ENCODE results near the gene NCS1.

The NCS1 gene

GRCh38 chr9:130174920-130175321, 2.7 kb downstream of the NCS1 start:
- no peak for DNase-seq (ENCODE audit: low read depth in 3 of 3, low spot score in 1 of 3)

- DNase-seq (ENCODE audit: low read depth in 3 of 3, low spot score in 1 of 3): no peak
Measured at GRCh38 chr9:130175355-130175754, 3.2 kb downstream of the NCS1 start.

- DNase-seq (ENCODE audit: low read depth in 3 of 3, low spot score in 1 of 3): no peak
Measured at GRCh38 chr9:130176760-130177159, 4.6 kb downstream of the NCS1 start.

DNA sequence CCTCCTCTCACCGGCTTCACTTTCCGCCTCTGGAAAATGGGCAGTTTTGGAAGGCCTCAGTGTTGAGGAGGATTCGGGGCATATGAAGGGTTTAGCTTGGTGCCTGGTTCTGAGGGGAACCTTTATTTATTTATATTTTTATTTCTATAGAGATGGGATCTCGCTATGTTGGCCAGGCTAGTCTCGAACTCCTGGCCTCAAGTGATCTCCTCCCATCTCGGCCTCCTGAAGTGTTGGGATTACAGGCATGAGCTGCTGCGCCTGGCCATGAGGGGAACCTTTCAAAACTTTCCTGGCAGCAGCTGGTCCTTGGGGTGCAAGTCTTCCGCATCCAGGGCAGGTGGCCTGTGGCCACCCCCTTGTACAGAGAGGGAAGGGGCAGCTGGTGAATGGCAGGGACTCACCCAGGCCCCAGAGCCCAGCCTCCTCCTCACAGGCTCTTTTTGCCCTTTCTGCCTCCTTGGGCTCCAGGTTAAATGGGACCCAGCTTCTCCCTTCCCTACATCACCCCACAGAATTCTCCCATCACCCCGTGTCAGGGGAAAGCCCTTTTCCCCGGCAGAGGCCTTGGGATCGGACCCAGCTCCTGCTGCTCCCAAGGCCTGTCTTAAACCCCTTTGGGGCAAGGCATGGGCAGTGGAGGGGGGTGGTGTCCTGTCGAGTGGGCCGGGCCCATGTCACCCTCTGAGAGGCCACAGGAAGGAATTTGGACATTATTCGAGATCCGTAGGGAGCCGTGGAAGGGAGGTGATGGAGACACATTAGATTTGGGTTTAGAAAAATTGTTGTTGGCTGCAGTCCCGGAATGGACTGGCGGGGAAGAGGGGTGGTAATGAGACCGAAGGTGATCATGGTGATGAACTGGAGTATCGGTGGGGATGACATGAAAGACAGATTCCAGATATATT, 5.9 kb downstream of the NCS1 start:
- DNase-seq (ENCODE audit: low read depth in 3 of 3, low spot score in 1 of 3): no peak

- DNase-seq (ENCODE audit: low read depth in 3 of 3, low spot score in 1 of 3): no peak
Measured at GRCh38 chr9:130179331-130179907, 7.2 kb downstream of the NCS1 start.

DNA sequence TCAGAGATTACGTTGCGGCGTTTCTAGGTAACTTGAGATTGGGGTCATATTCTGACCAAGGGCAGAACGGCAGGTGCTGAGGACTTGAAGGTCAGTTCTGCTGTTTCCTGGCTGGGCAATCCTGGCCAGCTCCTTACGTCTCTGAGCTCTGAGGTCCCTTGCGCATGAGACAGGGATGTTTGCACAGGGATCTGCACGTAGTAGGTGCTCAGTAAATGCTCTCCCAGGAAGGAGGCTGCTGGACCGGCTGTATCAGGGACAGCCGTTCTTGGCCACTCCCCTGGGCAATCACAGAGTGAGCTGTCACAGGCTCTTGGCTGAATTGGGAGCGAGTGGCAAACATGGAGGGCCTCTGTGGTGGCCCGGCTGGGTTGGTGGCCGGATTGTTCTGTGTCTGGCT, 8.3 kb downstream of the NCS1 start:
- DNase-seq (ENCODE audit: low read depth in 3 of 3, low spot score in 1 of 3): no peak

DNA sequence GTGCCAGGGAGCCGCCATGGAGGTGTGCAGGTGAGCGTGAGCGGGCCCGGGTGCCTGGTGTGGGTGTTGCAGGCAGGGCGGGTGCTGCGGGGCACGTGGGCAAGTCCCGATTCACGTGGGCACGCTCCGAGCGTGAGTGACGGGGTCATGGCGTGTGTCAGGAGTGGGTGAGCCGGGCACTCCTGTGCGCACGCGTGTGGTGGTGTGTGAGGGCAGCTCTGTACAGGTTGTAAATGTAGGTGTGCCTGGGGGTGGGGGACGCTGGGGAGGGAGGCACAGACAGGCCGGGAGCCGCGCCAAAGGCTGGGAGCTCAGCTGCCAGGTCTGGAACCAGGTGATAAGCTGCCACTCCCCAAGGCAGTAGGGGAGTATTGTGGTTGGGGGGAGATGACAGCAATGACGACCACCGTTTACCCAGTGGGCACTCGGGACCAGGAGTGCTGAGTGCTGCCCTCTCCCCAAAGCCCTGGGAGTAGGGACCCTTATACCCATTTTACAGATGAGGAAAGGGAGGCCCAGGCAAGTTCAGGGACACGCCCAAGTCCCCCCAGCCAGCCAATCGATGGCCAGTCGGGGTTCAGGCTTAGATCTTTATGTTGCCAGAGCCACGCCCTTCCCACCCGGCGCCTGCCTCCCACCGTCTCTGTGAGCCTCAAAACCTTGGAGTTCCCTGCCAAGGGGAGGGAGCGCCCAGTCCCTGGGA, 9.6 kb downstream of the NCS1 start:
- no peak for DNase-seq (ENCODE audit: low read depth in 3 of 3, low spot score in 1 of 3)

DNA sequence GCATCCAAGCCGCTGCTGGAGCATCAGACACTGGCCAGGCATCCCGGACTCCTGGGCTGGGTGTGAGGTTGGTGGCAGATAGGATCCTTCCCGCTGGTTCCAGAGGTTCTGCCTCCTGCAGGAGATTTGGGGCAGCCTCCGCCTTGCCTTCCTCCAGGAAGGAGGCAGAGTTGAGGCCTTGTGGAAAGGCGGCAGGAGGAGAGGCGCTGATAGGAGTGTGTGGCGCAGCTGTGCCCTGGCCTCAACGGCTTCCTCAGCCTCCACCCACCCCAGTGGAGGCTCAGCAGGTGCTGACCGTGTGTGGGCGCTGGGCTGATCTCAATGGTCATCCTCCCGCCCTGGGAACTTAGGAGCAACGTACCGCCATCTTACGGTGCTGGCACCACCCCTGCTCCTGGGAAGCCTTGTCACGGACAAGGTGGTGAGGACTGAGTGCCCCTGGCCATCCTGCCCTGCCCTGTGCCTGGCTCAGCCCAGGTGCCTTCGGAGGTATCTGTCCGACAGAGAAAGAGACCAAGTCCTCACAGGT, 10.2 kb downstream of the NCS1 start:
- DNase-seq (ENCODE audit: low read depth in 3 of 3, low spot score in 1 of 3): no peak

GRCh38 chr9:130183133-130183762, 11.0 kb downstream of the NCS1 start:
- no peak for DNase-seq (ENCODE audit: low read depth in 3 of 3, low spot score in 1 of 3)

DNA sequence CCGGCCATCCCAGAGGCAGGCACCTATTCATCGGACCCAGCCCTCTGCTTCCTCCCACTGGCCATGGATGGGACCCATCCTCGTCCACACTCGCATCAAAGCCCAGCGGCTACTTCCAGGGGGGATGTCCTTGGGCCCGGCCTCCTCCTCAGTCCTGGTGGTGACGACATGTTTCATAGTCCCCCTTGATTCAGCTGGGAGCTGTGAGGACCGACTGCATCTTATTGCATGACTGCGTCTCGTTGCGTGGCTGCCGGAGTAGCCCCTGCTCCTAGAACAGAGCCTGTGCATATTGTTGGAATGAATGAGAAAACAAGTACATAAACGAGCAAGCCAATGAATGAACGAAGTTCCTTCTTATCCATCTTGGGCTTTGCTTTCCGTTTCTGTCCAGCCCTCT, 12.8 kb downstream of the NCS1 start:
- DNase-seq (ENCODE audit: low read depth in 3 of 3, low spot score in 1 of 3): no peak

DNA sequence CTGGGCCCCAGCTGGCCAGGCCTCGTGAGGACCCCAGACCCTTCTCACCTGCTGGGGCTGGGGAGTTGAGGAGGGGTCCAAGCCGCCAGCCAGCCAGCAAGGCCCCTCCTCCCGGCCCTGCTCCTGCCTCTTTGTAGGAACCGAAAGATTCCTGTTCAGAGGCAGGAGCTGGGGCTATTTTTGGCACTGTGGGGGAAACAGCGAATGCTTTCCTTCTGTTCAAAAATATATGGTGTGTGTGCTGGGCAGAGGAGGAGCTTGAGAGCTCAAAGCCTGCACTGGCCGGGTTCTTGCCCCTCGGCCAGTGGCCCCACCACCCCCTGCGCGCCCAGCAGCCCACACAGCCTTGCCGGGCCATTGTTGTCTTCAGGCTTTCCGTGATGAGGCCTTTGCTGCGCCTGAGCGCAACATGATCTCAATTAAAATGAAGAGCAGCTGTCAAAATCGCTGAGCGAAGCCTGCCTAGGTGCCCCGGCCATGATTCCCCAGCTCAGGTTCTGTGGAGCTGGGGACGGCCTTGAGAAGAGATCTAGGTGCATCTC, 13.4 kb downstream of the NCS1 start:
- DNase-seq (ENCODE audit: low read depth in 3 of 3, low spot score in 1 of 3): no peak

- DNase-seq (ENCODE audit: low read depth in 3 of 3, low spot score in 1 of 3): no peak
Measured at GRCh38 chr9:130186051-130186450, 13.8 kb downstream of the NCS1 start.

DNA sequence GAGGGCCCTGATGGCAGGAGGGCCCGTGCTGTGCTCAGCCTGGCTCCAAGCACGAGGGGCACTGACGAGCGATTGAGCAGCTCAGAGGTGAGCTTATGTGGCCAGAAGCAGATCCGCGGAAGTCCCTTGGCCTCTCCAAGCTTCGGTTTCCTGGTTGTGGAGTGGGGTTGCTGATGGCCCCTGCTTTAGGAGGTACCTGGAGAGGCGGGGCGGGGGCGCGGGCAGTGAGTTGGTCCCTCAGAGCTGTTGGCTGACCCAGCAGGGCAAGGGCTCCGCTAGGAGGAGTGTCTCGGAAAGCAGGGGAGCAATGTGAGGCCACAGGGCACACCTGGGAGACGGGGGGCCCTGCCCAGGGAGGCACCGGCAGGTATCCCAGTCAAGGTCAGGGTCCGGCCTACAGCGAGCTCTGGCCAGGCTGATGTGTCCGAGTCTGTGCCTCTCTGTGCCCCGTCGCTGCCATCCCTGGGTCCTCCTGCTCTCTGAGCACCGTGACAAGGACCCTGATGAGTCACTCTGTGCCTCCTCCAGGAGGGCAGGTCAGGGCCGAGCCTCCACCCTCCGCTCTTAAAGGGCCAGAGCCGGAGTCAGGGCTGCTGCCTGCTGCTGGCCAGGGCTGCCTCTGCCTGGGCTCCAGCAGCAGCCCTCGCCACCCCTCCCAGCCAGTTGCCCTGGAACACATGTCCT, 14.8 kb downstream of the NCS1 start:
- DNase-seq (ENCODE audit: low read depth in 3 of 3, low spot score in 1 of 3): no peak

- DNase-seq (ENCODE audit: low read depth in 3 of 3, low spot score in 1 of 3): no peak
Measured at GRCh38 chr9:130187523-130187846, 15.3 kb downstream of the NCS1 start.

GRCh38 chr9:130188860-130189481, 16.8 kb downstream of the NCS1 start:
- DNase-seq (ENCODE audit: low read depth in 3 of 3, low spot score in 1 of 3): no peak

- no peak for DNase-seq (ENCODE audit: low read depth in 3 of 3, low spot score in 1 of 3)
Measured at GRCh38 chr9:130189840-130190239, 17.6 kb downstream of the NCS1 start.

- no peak for DNase-seq (ENCODE audit: low read depth in 3 of 3, low spot score in 1 of 3)
Measured at GRCh38 chr9:130191068-130191748, 19.0 kb downstream of the NCS1 start.

DNA sequence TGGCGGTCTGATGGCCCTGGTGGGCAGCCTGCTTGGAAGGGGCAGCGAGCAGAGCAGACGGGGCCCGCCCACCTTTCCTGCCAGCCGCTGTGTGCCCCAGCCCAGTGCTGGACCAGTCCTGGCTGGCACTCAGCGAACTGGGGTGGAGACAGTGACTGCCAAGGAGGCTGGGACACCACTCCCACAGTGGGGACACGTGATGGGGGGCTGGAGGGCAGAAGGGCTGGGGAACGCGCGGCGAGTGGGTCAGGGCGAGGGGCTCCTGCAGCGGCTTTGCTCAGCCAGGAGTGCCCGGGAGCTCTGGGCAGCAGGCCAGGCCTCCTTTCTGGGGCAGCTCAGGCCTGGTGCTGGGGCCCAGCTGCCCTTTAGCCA, 19.5 kb downstream of the NCS1 start:
- DNase-seq (ENCODE audit: low read depth in 3 of 3, low spot score in 1 of 3): no peak

GRCh38 chr9:130192382-130192999, 20.3 kb downstream of the NCS1 start:
- no peak for DNase-seq (ENCODE audit: low read depth in 3 of 3, low spot score in 1 of 3)
